ENCODE results near the gene E2F8.

E2F8 gene

DNA sequence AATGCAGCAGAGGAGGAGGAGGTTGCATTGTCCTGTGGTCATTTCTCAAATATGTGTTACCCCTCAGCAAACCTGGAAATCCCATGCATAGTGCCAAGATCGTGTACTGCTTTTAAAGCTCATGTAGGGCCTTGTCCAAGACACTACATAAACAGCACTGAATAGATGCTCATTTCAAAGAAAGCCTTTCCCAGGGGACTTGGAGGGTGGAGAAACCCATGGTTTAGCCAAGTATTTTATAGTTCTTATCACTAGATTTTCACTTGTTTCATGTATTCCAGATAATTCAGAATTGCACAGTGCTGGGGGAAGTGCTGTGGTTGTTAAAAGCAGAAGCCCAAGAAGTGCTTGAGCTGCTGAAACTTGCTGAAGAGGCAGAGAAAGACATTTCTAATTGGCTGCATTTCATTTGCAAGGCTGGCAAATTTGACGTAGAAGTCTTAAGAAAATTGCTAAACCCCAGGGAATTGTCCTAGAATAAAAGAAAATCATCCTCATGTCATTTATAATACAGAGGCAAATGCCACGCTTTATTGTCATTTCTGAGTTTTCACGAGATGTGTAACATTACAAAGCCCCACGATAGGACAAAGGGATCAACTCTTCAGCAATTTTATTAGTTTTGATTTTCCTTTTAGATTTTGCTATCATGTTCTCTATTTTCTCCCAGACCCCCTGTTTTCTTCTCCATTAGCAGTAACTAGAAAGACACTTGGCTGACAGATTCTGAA is 59.0 kb downstream of the E2F8 start:
- FAIRE-seq: no peak

- no peak for FAIRE-seq
Measured at GRCh38 chr11:19176629-19177186, 64.0 kb downstream of the E2F8 start.

All from G401.6 (cell line).